HEK293 (cell line): ENCODE data around the gene MYO1D.

ENCODE experiments used
- KLF10 ChIP-seq: fragments of 450-650 bp; IDR thresholded peaks from 2 replicates; pipeline ENCODE4 v1.5.1; 2018; ENCODE audit warnings: missing biosample characterization, mild to moderate bottlenecking, missing genetic modification characterization
- ZFHX2 ChIP-seq: fragments of 450-650 bp; formaldehyde crosslinking; conservative IDR thresholded peaks from 2 replicates; pipeline ENCODE4 v1.5.1; 2016; ENCODE audit warnings: missing biosample characterization, missing genetic modification characterization

- TF ChIP-seq ZFHX2 (no peak), KLF10 (no peak)
Measured at GRCh38 chr17:32529604-32530003, 347.3 kb downstream of the MYO1D start.
